HepG2 (cell line): ENCODE results near the gene MAPK14. TPM values are rescaled to one million over a fixed set of nuclear protein-coding genes. Genes with fewer than 3 reads are reported as not detected.
A peak's percentile ranks its signal among the peaks of the same experiment; 100 is the strongest.

Source experiments
- CCAR2 ChIP-seq: fragments of 200-400 bp; formaldehyde crosslinking; optimal IDR thresholded peaks from 2 replicates; pipeline ENCODE3; 2018; ENCODE audit warnings: low read depth, mild to moderate bottlenecking, low read length, moderate library complexity
- CENPT ChIP-seq: sonication (generic); formaldehyde crosslinking; IDR thresholded peaks from 2 replicates; pipeline ENCODE4 v1.8.0; 2022; ENCODE audit warnings: low read depth, mild to moderate bottlenecking, moderate library complexity, missing genetic modification reagents
- KDM6A ChIP-seq: IDR thresholded peaks from 2 replicates; pipeline ENCODE4 v1.6.1; 2016; ENCODE audit warnings: low read depth
- MTF1 ChIP-seq: sonication (generic); formaldehyde crosslinking; IDR thresholded peaks from 2 replicates; pipeline ENCODE4 v1.5.0; 2020; ENCODE audit warnings: missing genetic modification reagents
- MXI1 ChIP-seq: IDR thresholded peaks from 3 replicates; pipeline ENCODE4 v1.6.1; 2012; ENCODE audit warnings: low read depth, low read length, inconsistent platforms, borderline replicate concordance
- PAWR ChIP-seq: sonication (generic); formaldehyde crosslinking; IDR thresholded peaks from 2 replicates; pipeline ENCODE4 v1.4.0; 2020; ENCODE audit warnings: missing genetic modification reagents, mild to moderate bottlenecking, borderline replicate concordance
- PHF5A ChIP-seq: IDR thresholded peaks from one replicate; pipeline ENCODE4 v1.6.1; 2018; ENCODE audit warnings: low read depth, missing genetic modification reagents; ENCODE audit not compliant: unreplicated experiment
- SIN3A ChIP-seq: IDR thresholded peaks from 2 replicates; pipeline ENCODE4 v1.6.1; 2011; ENCODE audit warnings: low read depth, mild to moderate bottlenecking, control low read depth, low read length, borderline replicate concordance
- SMC3 ChIP-seq: IDR thresholded peaks from 2 replicates; pipeline ENCODE4 v1.6.1; 2011; ENCODE audit warnings: low read length, improper control_type of control experiment
- ZMAT3 ChIP-seq: sonication (generic); formaldehyde crosslinking; conservative IDR thresholded peaks from 2 replicates; pipeline ENCODE4 v1.7.0; 2021; ENCODE audit warnings: missing genetic modification reagents
- ZNF234 ChIP-seq: sonication (generic); formaldehyde crosslinking; conservative IDR thresholded peaks from 2 replicates; pipeline ENCODE4 v1.5.1; 2020; ENCODE audit warnings: mild to moderate bottlenecking, missing genetic modification reagents
- ZNF296 ChIP-seq: sonication (generic); formaldehyde crosslinking; conservative IDR thresholded peaks from 2 replicates; pipeline ENCODE4 v1.5.0; 2020; ENCODE audit warnings: mild to moderate bottlenecking, missing genetic modification reagents
- ZNF383 ChIP-seq: sonication (generic); formaldehyde crosslinking; IDR thresholded peaks from 2 replicates; pipeline ENCODE4 v1.4.0; 2020; ENCODE audit warnings: missing genetic modification reagents, mild to moderate bottlenecking, borderline replicate concordance
- ZNF564 ChIP-seq: sonication (generic); formaldehyde crosslinking; IDR thresholded peaks from 2 replicates; pipeline ENCODE4 v1.8.1; 2023; ENCODE audit warnings: mild to moderate bottlenecking, missing genetic modification reagents
- polyA plus RNA-seq, 8 experiments: library from polyadenylated mRNA; depleted of rRNA in 3 of 8; stranded (reverse) in 7 of 8; unstranded in 1 of 8; fragments of >200 nt; fragmentation: Illumina TruSeq in 4 of 8; extraction: Trizol in 4 of 8; gene quantifications; 2 replicates each; pipeline versions ENCODE4 v1.2.1 to v1.2.3, GENCODE V29; 2011 to 2016; ENCODE audit warnings: low read depth in 4 of 8, missing spikeins in 1 of 8, mixed read lengths in 1 of 8; ENCODE audit not compliant: insufficient read depth in 1 of 8
- total RNA-seq, 5 experiments: library from RNA; depleted of rRNA; stranded (reverse); fragments of >200 nt; fragmentation: Illumina TruSeq; extraction: Trizol; gene quantifications; 2 replicates each; pipeline ENCODE4 v1.2.3, GENCODE V29; 2016; ENCODE audit warnings: low read depth in 1 of 5
- TF ChIP-seq, protein P1 (sequence below): sonication (generic); formaldehyde crosslinking; IDR thresholded peaks from 2 replicates; pipeline ENCODE4 v1.9.0; 2021; ENCODE audit warnings: mild to moderate bottlenecking, missing genetic modification reagents
- TF ChIP-seq, protein P2 (sequence below): sonication (generic); formaldehyde crosslinking; IDR thresholded peaks from 2 replicates; pipeline ENCODE4 v1.4.0; 2020; ENCODE audit warnings: missing genetic modification reagents, mild to moderate bottlenecking, borderline replicate concordance
- TF ChIP-seq, protein P3 (sequence below): sonication (generic); formaldehyde crosslinking; IDR thresholded peaks from 2 replicates; pipeline ENCODE4 v1.8.0; 2022; ENCODE audit warnings: mild to moderate bottlenecking, missing genetic modification reagents; ENCODE audit not compliant: insufficient replicate concordance

The MAPK14 gene
- total and polyA plus RNA-seq, 2 of the 13 experiments (the other 11 are each of a cell fraction or from before 2014, with no cell fraction given), result 66.3 to 67.3 TPM

DNA sequence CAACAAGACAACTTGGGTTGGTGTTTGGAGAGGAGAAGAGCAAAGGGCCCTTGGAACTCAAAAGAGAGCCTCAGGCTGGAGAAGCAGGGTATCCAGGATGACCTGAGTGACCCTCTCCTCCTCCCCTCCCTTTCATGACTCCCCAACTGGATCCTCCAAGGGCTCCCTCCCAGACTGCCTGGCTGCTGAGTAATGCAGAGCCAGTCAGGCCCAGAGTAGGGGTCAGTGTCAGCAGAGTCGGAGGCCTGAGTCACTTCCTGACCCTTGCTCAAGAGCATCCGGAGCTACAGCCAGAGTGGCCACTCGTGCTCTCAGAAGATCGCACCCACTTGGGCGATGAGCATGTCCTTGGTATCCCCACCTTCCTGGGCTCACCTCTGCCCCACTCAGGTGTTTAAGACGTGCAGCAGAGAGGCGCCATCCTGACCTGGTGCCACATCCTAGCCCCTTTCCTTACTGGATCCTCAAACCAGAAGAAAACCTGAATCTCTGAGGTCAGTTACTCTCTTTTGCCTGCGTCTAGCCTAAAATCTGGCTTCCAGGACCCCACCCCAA is 99.9 kb downstream of the MAPK14 start (continued):
- TF ChIP-seq, protein P1, sequence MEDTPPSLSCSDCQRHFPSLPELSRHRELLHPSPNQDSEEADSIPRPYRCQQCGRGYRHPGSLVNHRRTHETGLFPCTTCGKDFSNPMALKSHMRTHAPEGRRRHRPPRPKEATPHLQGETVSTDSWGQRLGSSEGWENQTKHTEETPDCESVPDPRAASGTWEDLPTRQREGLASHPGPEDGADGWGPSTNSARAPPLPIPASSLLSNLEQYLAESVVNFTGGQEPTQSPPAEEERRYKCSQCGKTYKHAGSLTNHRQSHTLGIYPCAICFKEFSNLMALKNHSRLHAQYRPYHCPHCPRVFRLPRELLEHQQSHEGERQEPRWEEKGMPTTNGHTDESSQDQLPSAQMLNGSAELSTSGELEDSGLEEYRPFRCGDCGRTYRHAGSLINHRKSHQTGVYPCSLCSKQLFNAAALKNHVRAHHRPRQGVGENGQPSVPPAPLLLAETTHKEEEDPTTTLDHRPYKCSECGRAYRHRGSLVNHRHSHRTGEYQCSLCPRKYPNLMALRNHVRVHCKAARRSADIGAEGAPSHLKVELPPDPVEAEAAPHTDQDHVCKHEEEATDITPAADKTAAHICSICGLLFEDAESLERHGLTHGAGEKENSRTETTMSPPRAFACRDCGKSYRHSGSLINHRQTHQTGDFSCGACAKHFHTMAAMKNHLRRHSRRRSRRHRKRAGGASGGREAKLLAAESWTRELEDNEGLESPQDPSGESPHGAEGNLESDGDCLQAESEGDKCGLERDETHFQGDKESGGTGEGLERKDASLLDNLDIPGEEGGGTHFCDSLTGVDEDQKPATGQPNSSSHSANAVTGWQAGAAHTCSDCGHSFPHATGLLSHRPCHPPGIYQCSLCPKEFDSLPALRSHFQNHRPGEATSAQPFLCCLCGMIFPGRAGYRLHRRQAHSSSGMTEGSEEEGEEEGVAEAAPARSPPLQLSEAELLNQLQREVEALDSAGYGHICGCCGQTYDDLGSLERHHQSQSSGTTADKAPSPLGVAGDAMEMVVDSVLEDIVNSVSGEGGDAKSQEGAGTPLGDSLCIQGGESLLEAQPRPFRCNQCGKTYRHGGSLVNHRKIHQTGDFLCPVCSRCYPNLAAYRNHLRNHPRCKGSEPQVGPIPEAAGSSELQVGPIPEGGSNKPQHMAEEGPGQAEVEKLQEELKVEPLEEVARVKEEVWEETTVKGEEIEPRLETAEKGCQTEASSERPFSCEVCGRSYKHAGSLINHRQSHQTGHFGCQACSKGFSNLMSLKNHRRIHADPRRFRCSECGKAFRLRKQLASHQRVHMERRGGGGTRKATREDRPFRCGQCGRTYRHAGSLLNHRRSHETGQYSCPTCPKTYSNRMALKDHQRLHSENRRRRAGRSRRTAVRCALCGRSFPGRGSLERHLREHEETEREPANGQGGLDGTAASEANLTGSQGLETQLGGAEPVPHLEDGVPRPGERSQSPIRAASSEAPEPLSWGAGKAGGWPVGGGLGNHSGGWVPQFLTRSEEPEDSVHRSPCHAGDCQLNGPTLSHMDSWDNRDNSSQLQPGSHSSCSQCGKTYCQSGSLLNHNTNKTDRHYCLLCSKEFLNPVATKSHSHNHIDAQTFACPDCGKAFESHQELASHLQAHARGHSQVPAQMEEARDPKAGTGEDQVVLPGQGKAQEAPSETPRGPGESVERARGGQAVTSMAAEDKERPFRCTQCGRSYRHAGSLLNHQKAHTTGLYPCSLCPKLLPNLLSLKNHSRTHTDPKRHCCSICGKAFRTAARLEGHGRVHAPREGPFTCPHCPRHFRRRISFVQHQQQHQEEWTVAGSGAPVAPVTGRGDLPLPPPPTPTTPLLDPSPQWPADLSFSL (CRISPR knock-in tag), result no peak
- TF ChIP-seq CENPT (CRISPR knock-in tag), result no peak
- TF ChIP-seq, protein P2, sequence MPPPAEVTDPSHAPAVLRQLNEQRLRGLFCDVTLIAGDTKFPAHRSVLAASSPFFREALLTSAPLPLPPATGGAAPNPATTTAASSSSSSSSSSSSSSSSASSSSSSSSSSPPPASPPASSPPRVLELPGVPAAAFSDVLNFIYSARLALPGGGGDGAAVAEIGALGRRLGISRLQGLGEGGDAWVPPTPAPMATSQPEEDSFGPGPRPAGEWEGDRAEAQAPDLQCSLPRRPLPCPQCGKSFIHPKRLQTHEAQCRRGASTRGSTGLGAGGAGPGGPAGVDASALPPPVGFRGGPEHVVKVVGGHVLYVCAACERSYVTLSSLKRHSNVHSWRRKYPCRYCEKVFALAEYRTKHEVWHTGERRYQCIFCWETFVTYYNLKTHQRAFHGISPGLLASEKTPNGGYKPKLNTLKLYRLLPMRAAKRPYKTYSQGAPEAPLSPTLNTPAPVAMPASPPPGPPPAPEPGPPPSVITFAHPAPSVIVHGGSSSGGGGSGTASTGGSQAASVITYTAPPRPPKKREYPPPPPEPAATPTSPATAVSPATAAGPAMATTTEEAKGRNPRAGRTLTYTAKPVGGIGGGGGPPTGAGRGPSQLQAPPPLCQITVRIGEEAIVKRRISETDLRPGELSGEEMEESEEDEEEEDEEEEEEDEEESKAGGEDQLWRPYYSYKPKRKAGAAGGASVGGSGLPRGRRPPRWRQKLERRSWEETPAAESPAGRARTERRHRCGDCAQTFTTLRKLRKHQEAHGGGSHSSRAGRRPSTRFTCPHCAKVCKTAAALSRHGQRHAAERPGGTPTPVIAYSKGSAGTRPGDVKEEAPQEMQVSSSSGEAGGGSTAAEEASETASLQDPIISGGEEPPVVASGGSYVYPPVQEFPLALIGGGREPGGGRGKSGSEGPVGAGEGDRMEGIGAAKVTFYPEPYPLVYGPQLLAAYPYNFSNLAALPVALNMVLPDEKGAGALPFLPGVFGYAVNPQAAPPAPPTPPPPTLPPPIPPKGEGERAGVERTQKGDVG (CRISPR knock-in tag), result no peak
- TF ChIP-seq ZMAT3 (CRISPR knock-in tag), result no peak; the same call in 1 of the 2 replicates
- peak; percentile 48; the same call in 1 of the 2 replicates for TF ChIP-seq KDM6A (CRISPR knock-in tag)
- TF ChIP-seq MXI1, result peak; percentile 51; the same call in 1 of the 3 replicates
- TF ChIP-seq CCAR2, result no peak
- no peak for TF ChIP-seq PAWR
- no peak for TF ChIP-seq PHF5A
- TF ChIP-seq MTF1 (CRISPR knock-in tag), result no peak
- no peak for TF ChIP-seq ZNF234 (CRISPR knock-in tag)
- TF ChIP-seq ZNF383, result no peak
- TF ChIP-seq SIN3A, result peak; percentile 74; the same call in 1 of the 2 replicates
- TF ChIP-seq, protein P3, sequence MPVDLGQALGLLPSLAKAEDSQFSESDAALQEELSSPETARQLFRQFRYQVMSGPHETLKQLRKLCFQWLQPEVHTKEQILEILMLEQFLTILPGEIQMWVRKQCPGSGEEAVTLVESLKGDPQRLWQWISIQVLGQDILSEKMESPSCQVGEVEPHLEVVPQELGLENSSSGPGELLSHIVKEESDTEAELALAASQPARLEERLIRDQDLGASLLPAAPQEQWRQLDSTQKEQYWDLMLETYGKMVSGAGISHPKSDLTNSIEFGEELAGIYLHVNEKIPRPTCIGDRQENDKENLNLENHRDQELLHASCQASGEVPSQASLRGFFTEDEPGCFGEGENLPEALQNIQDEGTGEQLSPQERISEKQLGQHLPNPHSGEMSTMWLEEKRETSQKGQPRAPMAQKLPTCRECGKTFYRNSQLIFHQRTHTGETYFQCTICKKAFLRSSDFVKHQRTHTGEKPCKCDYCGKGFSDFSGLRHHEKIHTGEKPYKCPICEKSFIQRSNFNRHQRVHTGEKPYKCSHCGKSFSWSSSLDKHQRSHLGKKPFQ, result no peak
- no peak for TF ChIP-seq ZNF296 (CRISPR knock-in tag)
- no peak for TF ChIP-seq SMC3
- TF ChIP-seq ZNF564 (CRISPR knock-in tag), result no peak
